Measurements from ENCODE around the gene TMIGD1.
A peak's percentile ranks its signal among the peaks of the same experiment; 100 is the strongest.

Gene TMIGD1

GRCh38 chr17:30290696-30291542 lies 42.9 kb downstream of the TMIGD1 start:
- DNase-seq (ENCODE audit: low spot score): peak; percentile 52

GRCh38 chr17:30290077-30290476 lies 43.8 kb downstream of the TMIGD1 start:
- no peak for DNase-seq (ENCODE audit: low spot score)

- peak; percentile 23 for DNase-seq (ENCODE audit: low spot score)
These were observed 54.7 kb downstream of the TMIGD1 start for GRCh38 chr17:30279156-30279555.

GRCh38 chr17:30278032-30278431 lies 55.8 kb downstream of the TMIGD1 start:
- DNase-seq (ENCODE audit: low spot score): peak; percentile 51

GRCh38 chr17:30275911-30276310 lies 57.9 kb downstream of the TMIGD1 start:
- no peak for DNase-seq (ENCODE audit: low spot score)

DNA sequence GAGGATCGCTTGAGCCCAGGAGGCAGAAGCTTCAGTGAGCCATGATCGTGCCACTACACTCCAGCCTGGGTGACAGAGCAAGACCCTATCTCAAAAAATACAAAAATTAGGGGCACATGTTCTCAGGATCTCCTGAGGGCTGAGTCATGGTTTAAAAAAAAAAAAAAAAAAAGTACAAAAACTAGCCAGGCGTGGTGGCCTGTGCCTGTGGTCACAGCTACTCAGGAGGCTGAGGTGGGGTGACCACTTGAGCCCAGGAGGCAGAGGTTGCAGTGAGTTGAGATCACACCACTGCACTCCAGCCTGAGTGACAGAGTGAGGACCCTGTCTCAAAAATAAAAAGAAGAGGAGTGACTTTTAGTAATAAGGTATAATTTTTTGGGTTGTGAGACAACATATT lies 59.0 kb downstream of the TMIGD1 start:
- DNase-seq (ENCODE audit: low spot score): no peak

- no peak for DNase-seq (ENCODE audit: low spot score)
These were observed 60.5 kb downstream of the TMIGD1 start for GRCh38 chr17:30273373-30273772.

GRCh38 chr17:30271102-30271501 lies 62.8 kb downstream of the TMIGD1 start:
- no peak for DNase-seq (ENCODE audit: low spot score)

- DNase-seq (ENCODE audit: low spot score): no peak
These were observed 66.2 kb downstream of the TMIGD1 start for GRCh38 chr17:30267625-30268024.

Small RNA genes within 50 kb of the gene (small RNA-seq; reads per million reads assigned to genes)
- 0 reads per million in 2 experiments for gene RF00019
- 0 reads per million in 2 experiments for gene RNU6-1267P
- 0 to 0.09 reads per million in 2 experiments for gene RNU6-990P
